Germinal center (tissue), 1 donor: ENCODE results near the gene AMELX.

Experiments used
- DNase-seq: peaks from one replicate; pipeline ENCODE4 v3.0.0; 2012; ENCODE audit warnings: mixed read lengths, low spot score

Gene AMELX

DNA sequence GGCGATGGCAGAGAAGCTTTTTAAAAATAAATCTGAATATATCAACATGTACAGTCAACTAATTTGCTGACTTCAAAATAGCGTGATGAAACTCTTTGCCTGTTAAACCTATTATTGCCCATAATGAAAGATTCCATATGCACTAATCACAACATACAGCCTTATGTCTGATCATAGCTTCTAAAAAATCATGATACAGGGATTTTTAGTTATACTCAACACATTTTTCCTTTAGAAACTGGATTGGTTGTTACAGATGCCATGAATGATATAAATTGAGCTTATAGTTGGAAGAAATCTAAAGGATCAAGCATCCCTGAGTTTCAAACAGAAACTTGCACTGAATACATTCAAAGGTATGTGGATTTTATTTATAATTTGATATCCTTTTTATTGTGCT, at the start of gene AMELX:
AMELX (plus strand) TSS at position 301 of the 400 bp plus-strand sequence. CDS start 1,376 bp downstream, outside the sequence.
- no peak for DNase-seq

DNA sequence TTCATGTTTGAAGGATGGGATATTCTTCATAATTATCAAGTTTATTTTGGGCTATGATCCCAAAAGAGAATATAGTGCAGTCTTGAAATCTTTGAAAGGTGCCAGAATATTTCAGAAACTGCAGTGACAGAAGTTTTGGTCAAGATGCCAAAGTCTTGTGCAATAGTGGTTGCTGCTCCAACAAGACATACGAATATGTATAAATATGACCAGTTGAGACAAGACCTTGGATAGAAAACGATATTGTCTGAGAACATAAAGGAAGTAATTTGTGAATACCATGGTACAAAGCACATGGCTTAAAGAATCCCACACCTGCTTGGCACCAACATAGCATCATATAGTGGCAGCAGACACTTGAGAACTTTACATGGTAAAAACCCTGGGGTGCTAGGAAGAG, 48.6 kb upstream of the AMELX start:
- no peak for DNase-seq

DNA sequence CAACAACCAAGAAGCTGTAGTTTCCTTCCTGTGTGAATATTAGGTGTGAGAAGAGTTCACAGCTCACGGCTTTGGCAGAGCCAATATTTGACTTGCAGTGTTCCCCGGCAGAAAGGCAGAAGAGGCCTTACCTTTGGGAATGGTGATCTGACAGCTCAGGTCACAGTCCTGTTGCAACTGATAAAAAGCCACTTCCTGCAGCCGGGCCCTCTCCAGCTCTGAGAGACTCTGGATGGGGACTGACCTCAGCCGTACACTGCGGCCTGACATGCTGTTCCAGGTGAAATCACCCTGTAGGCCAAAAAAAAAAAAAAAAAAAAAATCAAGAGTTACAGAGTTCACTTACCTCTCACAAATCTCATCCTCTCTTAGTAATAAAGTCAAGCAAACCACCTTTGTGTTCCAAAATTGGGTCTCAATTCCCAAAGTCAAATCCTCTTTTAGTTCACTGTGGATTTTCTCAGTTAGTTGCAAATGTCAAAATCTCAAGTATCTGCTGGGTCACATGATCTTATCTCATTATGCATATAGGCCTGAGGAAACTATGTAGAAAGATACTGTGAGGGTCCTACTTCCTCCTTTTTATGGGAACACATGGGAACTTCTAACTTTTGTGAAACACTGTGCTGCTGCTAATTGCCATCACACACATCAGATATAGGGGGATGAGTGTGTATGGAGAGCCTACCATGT, 38.6 kb upstream of the AMELX start:
- DNase-seq: no peak

DNA sequence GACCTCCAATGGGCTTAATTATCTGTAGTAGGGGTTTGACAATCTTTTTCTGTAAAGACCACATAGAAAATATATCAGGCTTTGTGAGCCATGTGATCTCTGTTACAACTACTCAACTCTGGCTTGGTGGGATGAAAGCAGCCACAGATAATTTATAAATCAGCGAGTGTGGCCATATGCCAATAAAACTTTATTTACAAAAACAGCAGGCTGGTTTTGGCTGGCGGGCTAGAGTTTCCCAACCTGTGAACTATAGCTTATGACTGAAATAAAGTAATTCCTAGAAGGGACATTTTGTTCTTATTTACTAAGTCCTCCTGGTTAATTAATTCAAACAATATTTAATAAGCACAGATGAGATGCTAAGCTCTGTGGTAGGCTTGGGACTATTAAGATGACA, 35.9 kb upstream of the AMELX start:
- DNase-seq: no peak

DNA sequence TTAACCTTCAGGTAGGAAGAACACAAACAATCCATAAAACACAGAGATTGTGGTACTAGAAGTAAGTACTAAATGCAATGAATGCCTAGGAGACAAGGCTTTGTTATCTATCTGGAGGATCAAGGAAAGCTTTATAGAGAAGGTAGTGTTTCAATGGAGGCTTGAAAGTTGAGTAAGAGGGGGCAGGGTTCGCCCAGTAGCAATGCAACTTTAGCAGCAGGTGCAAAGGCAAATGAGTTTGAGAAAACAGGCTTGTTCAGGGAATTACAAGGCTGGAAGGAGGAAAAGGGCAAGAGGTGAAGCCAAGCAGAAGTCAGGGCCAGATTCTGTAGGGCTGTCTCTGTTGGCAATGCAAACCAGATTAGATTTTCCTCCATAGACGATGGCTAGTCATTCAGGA, 35.5 kb upstream of the AMELX start:
- DNase-seq: no peak

DNA sequence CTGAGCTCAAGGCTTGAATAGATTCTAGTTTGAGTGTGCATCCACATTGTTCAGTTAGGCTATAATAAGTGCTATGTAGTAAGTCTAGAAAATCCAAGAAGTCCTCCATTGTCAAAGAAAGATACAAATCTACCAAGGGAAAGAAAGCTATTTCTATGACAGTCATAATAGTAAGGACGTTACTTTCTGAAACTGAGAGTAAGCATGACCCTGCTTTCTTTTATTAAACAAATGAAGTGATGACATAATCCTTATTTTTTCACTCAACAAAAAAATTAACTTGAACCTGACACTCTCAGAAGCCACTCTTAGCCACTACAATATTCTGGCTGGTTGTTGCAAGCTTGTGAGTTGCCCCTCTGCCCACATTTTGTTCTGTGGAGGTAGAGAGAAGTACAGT, 33.8 kb upstream of the AMELX start:
- DNase-seq: no peak

DNA sequence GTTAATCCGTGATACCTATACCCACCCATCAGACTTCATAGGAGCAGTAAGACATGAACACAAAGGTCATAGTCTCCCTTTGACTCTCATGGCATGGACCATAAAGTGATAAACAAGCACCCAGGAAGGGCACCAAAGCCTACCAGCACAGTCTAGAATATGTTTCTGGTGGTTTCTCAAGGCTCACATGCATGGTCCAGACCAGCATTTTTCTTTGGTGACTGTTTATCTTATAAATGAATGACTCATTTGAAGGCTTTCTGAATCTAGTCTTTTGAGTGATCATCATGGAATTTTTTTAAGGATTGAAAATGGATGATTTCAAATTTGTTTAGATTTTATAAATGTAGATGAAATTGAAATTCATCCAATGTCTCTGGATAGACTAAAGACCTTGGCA, 32.0 kb upstream of the AMELX start:
- DNase-seq: no peak

DNA sequence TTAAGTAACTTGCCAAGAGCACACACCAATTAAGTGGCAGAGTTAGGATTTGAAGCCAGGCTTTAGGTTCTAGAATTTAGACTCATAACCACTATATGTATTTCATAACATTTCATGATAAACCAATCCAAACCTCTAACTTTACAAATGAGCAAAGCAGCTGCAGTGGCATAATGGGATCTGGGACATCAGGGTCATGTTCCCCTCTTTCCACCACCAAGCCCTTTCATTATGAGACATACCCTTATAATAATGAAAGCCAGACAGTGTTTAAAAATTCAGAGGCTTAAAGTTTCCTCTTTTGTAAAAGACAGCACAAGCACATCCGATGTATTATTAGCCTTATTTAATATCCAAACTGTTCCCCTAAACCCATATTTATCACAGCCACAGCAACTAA, 28.3 kb upstream of the AMELX start:
- no peak for DNase-seq

DNA sequence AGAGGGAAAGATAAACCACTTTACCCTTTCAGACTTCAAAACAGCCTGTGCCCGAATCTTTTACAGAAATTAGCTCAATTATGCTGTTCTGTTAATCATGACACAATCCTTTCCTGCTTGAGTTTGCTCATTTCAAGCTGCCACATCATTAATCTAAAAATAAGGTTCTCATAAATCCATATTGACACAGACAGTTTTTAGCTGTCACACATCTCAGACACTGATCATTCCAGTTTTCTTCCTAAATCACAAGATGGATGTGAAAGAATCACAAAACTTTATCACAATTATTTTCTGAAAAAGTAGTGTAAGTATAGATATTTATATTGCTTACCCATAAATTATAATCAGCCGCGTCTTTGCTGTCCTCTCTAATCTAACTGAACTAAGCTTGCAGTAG, 27.9 kb upstream of the AMELX start:
- no peak for DNase-seq

DNA sequence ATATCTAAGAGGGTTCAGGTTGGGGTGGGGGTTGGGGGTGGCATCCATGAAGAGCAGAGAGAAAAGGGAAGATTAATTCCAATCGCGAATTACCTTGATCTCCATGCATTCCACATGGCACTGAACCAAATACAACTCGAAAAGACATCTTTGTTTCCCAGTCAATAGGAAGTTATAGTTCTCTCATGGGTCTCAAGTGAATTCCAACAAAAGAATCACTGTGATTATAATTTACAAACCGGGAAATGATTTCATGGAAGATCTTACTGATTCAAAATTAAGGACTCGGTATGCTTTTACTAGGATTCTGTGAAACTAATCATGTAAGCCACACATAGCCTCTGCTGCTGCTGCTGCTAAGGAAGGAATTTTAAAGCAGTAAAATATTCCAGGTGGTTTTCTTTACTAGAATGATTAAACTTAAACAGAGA, 26.6 kb upstream of the AMELX start:
- DNase-seq: no peak

DNA sequence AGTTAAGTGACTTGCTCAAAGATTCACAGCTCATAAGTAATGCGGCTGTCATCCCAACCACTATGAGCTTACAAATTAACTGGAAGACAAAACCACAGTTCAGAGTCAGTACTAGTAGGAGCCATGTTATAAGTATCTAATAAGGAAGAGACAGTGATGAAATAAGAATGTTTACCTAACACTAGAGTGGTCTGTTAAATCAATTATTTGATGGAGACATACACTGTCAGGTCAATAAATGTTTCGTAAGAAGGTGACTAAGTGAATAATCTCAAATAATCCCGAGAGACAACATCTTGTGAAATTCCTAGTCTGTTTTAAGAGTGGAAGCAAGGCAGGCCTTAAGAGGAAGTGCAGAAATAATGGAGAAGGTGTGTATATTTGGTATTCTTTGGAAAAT, 25.8 kb upstream of the AMELX start:
- no peak for DNase-seq

DNA sequence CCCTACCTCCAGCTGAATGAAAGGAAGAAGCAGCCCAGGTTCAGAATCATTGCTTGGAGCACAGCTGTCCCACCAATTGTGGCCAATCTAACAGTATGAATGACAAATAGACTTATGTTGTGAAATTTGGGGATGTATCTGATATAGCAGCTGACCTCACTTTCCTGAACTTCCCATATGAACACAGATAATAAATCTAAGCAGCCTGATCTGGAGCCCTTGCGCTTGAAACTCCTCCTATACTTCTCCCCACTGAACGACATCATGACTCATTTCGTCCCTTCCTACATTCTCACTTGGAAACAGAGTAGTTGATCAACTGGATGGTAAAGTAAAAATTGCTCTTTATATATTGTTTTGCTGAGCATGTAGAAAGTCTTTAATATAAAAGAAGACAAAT, 24.2 kb upstream of the AMELX start:
- DNase-seq: no peak

DNA sequence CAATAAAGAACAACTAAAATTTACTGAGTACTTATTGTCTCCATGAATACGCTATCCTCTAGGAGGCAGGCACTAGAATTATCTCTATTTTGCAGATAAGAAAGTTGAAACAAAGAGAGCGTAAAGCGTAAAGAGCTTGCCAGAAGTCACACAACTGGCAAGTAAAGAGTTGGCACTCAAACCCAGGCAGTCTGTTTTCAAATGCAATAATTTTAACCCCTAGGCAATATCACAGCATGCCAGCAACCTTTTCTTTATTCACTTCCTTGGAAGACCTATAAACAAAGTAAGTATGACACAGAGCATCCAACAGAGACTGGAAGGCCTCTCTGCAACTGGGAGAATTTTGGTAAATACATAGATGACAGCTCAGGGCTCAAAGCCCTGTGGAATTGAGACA, 23.2 kb upstream of the AMELX start:
- DNase-seq: no peak

DNA sequence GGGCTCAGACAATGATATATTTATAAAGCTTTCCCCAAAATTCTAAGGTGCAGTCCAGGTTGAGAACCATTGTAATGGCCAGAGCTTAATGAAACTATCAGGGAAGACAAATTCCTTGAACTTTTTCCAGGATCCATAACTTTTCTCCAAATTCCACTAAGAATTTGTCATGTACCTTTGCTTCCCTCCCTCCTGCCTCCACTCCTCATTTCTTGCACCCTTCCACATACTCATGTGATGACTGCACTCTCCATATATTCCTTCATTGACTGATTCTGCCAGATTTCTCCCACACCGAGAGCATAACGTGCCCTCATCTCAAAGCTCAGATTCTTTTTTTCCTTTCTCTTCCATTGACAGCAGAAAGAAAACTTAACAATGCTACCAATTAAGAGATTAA, 20.9 kb upstream of the AMELX start:
- DNase-seq: no peak

DNA sequence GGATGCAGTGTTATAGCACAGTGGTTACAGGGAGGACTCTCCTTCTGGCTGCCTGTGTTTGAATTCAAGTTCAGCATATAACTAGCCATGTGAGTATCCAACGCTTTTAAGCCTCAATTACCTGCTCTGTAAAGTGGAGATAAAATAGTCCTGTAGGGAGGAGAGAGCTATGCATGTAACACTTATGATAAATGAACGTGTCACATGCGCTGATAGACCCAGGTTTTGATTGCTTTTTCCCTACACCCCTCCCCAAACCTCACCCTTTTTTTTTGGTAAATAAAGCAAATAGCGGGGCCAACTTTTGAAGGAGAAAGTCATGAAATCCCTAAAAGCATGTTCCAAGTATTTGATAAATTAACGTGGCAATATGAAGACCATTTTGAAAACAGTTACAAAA, 20.4 kb upstream of the AMELX start:
- no peak for DNase-seq

DNA sequence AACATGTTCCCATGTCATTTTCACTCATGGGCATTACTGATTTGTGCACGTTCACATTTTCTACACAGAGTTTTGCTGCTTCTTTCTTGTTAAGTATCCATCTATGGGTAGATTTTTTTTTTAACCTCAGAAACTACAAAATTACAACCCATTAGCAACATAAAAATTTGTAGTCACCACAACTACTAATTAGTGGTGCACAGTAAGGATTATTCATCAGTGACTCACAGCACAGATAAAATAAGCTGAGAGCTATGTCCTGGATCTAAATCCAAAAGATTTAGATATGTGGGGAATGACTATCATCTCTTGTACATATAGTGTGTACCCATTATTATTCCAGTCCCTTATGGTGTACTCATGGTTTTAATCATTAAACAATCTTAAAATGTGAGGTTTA, 19.7 kb upstream of the AMELX start:
- DNase-seq: no peak

DNA sequence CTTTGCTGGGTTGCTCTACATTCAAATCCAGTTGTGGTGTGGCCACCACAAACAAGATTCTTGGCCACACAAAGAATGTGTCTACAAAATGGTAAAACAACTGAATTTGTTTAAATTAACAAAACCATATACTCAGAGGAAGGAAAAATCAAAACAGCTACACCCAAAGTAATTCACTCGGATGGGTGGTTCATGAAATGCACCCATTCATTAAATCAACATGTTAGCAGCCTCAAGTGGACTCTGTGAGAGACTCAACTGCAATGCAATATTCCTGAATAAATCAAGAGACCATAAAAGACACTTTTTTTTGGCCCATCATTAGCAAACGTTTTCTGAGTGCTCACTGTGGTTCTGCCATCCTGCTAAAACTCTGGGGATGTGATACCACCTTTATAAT, 11.2 kb upstream of the AMELX start:
- no peak for DNase-seq

DNA sequence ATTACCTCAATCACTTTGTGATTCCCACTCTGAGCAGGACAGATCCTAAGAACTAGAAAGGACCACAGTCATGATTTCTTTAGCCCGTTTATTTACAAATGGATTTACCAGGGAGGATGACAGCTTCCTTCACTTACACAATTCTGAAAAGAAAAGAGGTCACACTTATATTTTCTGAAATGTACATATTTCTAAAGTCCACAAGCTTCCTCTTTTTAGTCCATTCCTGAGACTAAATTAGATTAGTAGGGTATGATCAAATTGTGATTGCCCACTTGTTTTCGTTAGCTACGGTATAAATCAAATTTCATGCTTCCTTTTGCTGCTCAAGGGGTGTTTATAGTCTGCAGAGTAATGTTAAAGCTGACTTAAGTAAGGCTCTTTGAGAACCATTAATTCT, 7.6 kb upstream of the AMELX start:
- DNase-seq: no peak

DNA sequence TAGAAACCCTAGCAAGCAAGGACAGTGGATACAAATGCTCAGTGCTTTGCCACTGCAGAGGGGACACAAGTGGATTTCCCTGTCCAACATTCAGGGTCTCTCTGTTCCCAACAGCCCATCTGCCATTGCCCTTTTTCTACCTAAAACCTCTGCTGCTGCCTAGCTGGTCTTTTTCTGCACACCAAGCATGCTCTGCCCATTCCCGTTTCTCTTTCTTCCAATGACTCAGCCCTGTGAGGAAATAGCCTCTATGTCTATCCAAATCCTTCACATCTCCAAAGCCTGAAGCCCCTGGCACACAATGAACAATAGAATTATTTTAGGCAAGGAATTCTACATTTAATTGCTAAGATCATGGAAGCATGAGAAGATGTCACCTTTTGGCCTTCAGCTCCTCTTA, 5.7 kb upstream of the AMELX start:
- no peak for DNase-seq

DNA sequence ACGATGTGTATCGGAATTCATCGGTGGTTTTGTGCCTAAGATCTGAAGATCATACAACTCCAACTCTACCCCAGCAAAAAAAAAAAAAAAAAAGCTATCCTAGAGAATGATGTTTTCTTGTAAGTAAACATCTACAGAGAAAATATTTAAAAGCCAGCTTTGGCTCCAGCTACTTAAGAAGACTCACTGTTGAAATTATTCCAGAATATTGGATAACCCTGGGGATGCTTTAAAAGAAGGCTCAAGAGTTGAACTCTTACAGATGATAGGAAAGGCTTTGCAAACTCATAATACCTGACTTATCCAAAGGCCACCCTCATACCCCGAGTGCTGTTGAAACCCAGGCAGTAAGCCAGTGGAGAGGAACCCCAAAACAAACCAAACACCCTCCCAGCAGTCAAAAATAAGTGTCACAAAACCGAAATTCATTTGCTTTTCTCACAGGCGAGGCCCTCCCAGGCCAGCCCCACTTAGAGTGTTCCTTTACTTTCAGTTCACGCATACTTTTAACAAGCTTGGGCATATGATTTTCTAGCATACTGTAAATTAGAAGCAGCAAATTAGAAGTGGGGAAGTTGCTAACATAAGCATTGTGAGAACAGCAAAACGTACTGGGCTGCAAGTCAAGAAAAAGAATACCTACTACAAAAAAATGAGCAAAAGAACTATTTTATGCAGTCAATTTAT, 2.7 kb upstream of the AMELX start:
- no peak for DNase-seq

DNA sequence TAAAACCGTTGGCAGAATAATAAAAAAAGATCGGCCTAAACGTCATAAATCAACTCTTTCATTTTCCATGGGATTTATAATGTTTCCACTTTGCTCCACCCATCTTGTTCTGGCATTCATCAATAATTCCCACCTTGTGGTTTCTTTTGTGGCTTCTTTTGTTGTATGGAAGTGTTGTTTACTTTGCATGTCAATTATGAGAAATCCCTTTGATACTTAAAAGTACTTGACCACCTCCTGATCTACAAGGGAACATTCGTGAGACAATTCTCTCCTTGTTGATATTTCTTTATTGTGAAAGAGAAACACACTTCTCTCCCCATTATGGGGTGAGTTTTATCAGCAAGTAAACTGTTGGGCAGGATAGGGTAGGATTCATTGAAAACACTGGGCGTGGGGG, 2.8 kb downstream of the AMELX start:
- no peak for DNase-seq

DNA sequence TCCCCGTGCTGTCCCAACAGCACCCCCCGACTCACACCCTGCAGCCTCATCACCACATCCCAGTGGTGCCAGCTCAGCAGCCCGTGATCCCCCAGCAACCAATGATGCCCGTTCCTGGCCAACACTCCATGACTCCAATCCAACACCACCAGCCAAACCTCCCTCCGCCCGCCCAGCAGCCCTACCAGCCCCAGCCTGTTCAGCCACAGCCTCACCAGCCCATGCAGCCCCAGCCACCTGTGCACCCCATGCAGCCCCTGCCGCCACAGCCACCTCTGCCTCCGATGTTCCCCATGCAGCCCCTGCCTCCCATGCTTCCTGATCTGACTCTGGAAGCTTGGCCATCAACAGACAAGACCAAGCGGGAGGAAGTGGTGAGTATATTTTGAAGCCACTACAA, 5.4 kb downstream of the AMELX start:
- DNase-seq: no peak

DNA sequence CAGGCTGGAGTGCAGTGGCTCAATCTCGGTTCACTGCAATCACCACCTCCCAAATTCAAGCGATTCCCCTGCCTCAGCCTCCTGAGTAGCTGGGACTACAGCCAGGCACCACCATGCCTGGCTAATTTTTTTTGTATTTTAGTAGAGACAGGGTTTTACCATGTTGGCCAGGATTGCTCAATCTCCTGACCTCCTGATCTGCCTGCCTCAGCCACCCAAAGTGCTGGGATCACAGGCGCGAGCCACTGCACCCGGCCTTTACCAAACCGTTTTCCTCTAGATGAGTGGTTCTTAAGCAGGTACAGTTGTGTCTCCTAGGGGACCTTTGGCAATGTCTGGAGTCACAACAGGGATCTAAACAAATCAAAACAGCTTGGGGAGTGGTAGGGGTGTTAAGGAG, 11.6 kb downstream of the AMELX start:
- no peak for DNase-seq

DNA sequence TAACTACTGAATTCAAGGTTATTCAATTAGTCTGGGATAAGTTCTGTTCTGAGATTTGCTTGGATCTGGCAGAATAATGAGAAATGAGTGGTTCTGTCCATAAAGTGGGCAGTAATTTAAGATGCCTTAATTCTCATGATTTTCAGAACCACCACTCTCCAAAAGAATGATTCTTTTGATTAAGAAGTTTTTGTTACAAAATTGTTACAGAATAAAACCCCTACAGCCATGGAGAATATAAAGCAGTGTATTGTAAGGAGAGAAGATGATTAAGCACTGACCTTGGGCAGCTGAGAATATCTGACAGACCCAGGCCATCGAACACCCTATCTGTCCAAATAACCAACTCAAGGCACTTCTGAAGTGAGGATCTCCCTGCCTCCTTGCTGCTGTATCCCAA, 12.4 kb downstream of the AMELX start:
- DNase-seq: no peak
